ENCODE data around the gene EIF3A. TPM values are rescaled to one million over a fixed set of nuclear protein-coding genes. Genes with fewer than 3 reads are reported as not detected.

The EIF3A gene
- total and polyA plus RNA-seq, 2 of the 8 experiments (the other 6 are each of a cell fraction or from before 2014, with no cell fraction given): 26.8 to 209 TPM

DNA sequence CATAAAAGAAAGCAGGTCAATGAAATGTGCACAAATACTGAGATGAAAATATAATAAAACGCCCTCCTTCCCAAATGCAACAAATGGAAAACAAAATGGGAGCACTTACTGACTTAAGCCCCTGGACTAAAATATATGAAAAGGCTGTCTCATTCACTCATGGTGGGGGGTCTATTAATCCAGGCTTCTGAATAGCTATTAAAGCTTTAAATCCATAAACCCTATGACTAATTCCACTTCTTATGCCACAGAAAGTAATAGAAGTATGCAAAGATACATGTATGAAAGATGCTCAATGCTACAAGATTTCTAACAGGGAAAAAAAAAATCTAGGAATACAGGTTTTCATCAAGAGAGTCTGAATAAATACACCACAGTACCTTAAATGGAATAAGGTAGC lies 20.5 kb downstream of the EIF3A start (continued):
- no peak for TF ChIP-seq POLR2A (IDR thresholded peaks at IDR 0.05; ENCODE audit: control extremely low read depth in 1 of 2, low read depth in 2 of 2, low read length in 2 of 2)
- no peak for TF ChIP-seq CTBP2 (IDR thresholded peaks at IDR 0.05; ENCODE audit: borderline replicate concordance, insufficient read depth, insufficient read length, low read length)
